HPDE6-E6E7 (cell line): Measurements from ENCODE around the gene SH3TC1.

Experiments
- DNase-seq: peaks from one replicate; pipeline ENCODE4 v3.0.0; 2011; ENCODE audit warnings: missing footprints; ENCODE audit errors: extremely low spot score

Gene SH3TC1

GRCh38 chr4:8163436-8164193 is 35.5 kb upstream of the SH3TC1 start:
- DNase-seq = no peak

DNA sequence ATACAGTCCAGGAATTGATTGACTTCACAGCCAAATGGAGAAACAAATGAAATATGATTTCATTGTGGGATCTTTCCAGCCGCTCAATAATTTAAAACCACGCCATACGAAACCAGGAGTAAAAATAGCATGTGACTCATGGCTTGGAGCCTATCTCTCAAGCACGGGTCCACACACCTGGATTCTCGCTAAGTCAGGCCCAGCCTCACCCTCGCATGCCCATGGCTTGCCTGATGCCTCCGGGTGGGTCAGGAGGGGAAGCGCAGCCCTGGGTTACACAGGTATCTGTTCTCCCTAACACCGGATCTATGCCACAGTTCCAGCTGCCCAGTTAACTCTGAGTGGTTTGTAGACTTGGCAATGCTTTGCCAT is 34.9 kb upstream of the SH3TC1 start:
- DNase-seq = no peak

GRCh38 chr4:8164687-8165086 is 34.4 kb upstream of the SH3TC1 start:
- no peak for DNase-seq

GRCh38 chr4:8165374-8165896 is 33.7 kb upstream of the SH3TC1 start:
- DNase-seq = no peak

GRCh38 chr4:8167291-8167690 is 31.8 kb upstream of the SH3TC1 start:
- DNase-seq = no peak

DNA sequence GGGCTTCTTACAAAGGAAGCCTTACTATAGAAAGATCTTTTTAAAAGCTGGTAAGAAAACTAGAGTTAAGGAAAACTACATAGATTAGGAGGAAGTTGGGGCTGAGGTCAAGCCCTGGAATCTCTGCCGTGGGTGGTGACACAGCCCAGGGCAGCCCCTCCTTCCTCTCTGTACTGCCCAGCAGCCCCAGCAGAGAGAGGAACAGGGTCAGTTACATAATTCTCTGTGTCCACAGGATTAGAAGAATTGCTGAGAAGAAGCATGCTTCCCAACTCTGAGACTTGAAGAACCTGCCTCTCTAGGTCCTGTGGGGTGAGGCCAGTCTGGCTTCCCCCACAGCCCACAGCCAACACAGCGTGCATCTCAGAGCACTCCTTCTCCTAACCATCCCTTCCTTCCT is 31.3 kb upstream of the SH3TC1 start:
- no peak for DNase-seq

DNA sequence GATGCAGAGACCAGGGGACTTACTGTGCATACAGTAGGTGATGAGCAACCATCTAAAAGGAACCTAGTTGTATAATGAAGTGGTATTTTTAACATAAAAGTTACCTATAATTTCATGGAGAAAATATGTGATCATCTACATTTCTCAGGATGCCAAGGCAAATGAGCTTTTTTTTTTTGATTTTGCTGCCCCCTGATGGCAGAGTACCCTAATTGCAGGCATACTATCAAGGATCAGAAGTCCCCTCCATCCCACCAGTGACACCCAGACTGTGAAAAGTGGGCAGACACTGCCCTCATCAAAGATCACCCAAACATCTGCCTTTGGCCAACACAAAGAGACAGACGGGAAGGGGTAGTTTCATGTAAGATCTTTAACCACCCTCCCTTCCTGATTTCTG is 30.9 kb upstream of the SH3TC1 start:
- DNase-seq = no peak

- no peak for DNase-seq
Observed at GRCh38 chr4:8168832-8169598, 30.1 kb upstream of the SH3TC1 start.

DNA sequence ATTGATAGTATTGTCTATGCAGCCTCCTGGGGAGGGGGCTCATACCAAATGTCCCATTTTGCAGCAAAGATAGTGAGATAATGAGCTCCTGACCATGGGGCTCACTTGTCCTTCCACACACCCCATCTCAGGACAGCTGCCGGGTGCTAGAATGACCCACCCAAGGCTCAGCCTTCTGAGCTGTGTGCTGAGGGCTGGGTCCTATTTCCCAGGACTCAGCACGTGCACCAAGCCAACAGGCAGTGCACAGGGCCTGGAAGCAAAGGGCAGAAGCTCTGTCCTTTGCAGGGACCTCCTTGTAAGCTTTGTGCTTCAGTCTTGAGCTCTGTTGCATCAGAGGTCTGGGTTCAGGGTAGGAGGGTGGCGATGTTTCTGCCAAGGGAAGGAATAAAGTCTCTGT is 29.3 kb upstream of the SH3TC1 start:
- DNase-seq = no peak

DNA sequence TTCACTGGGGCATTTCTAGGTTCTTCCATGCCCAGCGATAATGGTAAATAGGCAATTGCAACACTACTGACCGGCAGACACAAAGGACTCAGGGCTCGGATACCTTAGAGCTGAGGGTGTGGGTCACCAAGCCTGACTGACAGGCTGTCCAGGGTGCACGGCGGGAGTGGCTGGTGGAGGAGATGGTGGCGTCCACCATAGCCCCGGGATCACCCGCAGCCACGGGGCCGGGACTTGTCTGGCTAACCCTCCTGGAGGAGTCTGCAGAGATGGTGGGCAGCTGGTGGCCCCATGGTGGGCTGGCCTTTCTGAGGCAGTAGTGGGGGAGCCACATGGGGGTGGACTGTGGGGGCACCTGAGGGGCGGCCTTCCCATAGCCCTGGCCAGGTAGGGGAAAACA is 28.7 kb upstream of the SH3TC1 start:
- DNase-seq = no peak

- DNase-seq = no peak
Observed at GRCh38 chr4:8171266-8171665, 27.8 kb upstream of the SH3TC1 start.

DNA sequence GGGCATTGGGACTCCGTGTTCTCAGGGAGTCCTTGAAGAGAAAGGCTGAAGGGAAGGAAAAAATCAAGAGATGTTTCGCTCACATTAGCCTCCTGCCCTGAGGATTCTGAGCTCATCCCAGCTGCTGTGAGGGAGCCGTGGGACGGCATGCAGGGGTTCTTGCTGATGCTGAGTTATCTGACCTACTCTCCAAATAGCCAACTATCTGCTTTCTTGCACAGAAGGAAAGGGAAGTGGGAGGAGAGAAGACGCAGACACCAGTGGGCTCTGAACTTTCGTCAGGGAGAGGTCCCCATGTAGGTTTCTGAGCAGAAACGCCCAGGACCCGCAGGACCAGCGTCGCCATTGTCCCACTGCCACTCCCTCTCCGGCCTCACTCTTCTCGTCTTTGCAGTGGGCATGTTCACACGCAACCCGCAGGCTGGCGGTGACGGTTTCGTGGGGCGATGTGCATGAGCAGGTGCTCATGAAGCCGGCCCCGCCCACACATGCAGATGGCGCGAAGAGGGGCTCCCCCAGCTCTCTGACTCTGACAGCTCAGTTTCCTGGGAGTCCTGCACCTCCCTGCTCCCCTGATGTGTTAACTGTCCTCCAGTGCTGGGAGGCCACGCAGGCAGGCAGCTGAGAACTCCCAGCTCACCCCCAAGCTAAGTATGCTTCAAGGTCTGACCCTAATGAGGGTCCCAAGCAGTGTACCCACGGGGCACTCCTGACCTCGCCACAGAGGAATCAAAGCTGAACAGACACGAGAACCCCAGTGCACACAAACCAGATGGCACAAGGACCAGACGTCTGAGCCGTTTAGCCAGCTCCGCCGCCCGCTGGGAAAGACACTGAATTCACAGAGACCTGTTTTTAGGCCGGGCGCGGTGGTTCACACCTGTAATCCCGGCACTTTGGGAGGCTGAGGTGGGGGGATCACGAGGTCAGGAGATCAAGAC is 26.8 kb upstream of the SH3TC1 start:
- DNase-seq = no peak

GRCh38 chr4:8173492-8174242 is 25.4 kb upstream of the SH3TC1 start:
- no peak for DNase-seq

GRCh38 chr4:8174970-8175369 is 24.1 kb upstream of the SH3TC1 start:
- DNase-seq = no peak

DNA sequence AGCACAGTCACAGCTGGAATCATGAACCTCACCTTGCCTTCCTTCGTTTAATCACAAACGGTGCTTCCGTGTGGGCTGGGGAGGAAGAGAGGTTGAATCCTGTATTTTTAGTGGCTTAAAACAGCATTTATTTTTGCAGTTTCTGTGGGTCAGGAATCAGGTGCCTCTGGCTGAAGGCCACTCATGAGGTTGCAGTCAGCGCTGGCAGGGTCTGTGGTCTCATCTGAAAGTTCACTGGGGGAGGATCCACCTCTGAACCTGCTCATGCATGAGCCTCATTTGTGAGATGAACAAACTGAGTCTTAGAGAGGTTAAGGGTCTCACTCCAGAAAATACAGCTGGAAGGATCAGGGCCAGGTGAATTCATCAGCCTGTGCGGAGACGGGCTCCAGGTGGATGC is 23.4 kb upstream of the SH3TC1 start:
- no peak for DNase-seq

DNA sequence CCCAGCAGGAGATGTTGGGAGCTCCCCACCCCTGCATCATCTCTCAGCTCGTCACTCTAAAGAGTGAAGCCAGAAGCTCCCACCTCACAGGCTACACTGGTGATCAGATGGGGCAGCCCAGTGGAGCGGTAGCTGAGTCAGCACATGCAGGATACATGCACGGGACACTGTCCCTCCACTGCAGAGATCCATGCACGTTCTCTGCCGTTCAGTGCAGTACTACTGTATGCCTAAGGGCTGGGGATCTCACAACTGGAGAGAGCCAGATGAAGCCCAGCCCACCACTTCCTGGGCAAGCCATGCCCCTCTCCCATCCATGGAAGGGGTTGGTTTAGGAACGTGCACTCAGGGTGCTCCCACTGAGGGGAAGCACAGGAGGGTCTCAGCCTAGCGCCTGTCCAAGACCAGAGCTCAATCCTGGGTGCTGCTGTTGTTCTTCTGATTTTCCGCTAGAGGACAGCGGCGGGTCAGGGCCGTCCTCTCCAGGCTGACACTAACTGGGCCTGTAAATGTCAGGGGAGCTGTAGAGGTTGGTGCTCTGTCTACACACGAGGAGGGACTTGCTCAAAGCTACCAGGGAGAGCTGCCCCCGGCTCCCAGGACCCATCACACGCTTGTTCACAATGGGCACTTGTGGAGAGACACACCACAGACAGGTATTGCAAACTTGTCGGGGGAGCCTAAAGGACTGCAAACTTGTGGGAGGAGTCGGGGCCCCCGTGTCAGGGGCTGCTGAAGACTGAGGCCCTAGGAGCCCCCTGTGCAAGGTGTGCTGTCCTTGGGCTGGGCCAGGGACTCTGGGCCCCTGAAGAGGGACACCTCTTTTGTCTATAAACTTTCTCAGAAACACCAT is 22.3 kb upstream of the SH3TC1 start:
- peak; percentile 71 for DNase-seq

DNA sequence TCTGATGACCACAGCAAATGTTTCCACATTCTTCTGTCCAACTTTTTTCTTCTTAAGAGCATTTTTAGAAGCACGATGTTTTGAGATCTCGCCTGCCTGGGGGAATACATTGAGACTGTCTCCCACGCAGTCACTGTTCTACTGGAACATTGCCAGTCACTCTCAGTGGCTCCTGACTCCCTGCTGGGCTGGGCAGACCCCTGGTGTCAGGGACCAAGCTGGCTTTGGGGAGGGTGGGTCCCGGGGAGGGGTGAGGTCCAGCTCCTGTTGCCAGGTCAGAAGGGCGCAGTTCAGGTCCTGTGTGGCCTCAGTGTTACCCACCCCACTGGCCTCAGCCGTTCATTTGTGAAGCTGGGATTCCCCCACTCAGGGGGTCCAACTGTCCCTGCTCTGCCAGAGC is 21.5 kb upstream of the SH3TC1 start:
- DNase-seq = no peak

DNA sequence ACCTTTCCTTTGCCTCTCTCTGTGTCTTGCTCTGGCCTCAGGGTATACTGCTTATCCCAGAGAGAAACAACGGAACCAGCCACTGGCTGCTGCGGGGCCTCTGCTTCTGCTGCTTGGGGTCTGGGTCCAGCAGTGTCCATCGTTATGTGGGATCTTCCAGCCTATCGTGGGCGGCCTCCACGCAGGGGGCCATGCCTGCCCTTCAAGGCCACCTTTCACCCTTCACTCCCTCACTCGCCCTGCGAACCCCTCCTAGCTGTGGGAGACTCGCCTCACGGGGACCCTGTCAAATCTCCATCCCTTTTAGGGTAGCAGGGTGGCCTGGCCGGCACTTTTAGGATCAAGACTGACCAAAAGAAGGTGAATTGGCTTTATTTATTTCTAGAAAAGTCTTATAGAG is 21.1 kb upstream of the SH3TC1 start:
- DNase-seq = no peak

GRCh38 chr4:8179074-8179473 is 20.0 kb upstream of the SH3TC1 start:
- DNase-seq = no peak

- no peak for DNase-seq
Observed at GRCh38 chr4:8179771-8180170, 19.3 kb upstream of the SH3TC1 start.
